Testis (tissue), 3 donors: ENCODE measurements around the gene NKIRAS1. TPM values are rescaled to one million over a fixed set of nuclear protein-coding genes. Genes with fewer than 3 reads are reported as not detected.

Experiments
- polyA plus RNA-seq: library from polyadenylated mRNA; stranded (reverse); fragments of 350-450 nt; fragmentation: Illumina TruSeq; extraction: RNeasy Lipid Tissue Mini Kit (QIAGEN cat#74804); gene quantifications from one replicate; pipeline ENCODE4 v1.2.3, GENCODE V29; 2014; ENCODE audit warnings: low read depth, low replicate concordance; ENCODE audit not compliant: insufficient read depth
- total RNA-seq, 2 donors: library from RNA; depleted of rRNA; stranded (reverse); fragments of >200 nt; gene quantifications; one replicate each; pipeline ENCODE4 v1.2.3, GENCODE V29; 2016

Gene NKIRAS1
- total and polyA plus RNA-seq, 3 donors from 2014 or later, result 35.0 to 41.1 (median 37.2) TPM

Other genes starting within 250 kb of the NKIRAS1 start
- 10 to 100 TPM; 68.7 to 82.2 TPM for gene UBE2E1, start 111.0 kb downstream of the NKIRAS1 start, total RNA-seq
- 89.5 TPM for gene UBE2E1, start 111.0 kb downstream of the NKIRAS1 start, polyA plus RNA-seq
- 1,000 to 10,000 TPM in 1 of 2 donors, 100 to 1,000 TPM in 1; 783 to 1,409 TPM for gene RPL15, start 142 bp upstream of the NKIRAS1 start, total RNA-seq
- gene RPL15, start 142 bp upstream of the NKIRAS1 start, polyA plus RNA-seq, result 1,993 TPM
- gene NR1D2, start 28.3 kb upstream of the NKIRAS1 start, total RNA-seq, result 10 to 100 TPM; 33.1 to 41.2 TPM
- 14.5 TPM for gene NR1D2, start 28.3 kb upstream of the NKIRAS1 start, polyA plus RNA-seq